ENCODE data around the gene LDHD.

DNA sequence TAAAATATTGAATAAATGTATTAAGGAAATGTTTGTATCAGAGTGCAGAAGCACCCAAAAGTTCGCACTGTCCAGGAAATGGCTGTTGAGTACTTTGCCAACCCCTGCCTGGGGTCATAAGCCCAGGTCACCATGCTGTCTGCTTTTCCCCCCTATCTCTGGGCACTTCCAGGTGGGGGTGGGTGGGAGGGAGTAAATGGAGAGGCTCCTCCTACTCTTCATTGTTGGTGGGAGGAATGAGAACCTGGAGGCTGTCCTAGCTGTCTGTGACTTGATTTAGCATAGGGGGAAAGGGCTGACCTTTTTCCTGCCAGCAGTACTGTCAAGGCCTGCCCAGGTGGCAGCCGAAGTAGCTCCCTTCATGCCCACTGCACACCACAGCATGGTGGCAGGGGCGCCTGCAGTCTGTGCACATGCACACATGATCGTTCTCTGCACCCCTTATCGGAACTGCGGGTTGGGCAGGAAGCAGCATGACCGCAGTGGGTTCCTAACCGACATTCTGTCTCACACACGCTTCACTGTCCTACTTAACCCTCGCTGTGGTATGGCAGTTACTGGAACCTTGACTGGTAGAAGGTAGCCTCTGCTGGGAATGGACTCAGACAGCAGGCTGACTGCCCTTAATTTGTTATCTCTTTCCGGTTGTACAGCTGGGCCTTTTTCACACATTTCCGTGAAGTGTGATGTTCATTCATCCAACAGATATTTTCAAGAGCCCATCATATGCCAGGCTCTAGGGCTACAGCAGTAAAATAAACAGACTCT is 41.5 kb downstream of the LDHD start:
- TF ChIP-seq EZH2phosphoT487 (IDR thresholded peaks at IDR 0.05; ENCODE audit: low read depth): no peak
- TF ChIP-seq, protein P1, sequence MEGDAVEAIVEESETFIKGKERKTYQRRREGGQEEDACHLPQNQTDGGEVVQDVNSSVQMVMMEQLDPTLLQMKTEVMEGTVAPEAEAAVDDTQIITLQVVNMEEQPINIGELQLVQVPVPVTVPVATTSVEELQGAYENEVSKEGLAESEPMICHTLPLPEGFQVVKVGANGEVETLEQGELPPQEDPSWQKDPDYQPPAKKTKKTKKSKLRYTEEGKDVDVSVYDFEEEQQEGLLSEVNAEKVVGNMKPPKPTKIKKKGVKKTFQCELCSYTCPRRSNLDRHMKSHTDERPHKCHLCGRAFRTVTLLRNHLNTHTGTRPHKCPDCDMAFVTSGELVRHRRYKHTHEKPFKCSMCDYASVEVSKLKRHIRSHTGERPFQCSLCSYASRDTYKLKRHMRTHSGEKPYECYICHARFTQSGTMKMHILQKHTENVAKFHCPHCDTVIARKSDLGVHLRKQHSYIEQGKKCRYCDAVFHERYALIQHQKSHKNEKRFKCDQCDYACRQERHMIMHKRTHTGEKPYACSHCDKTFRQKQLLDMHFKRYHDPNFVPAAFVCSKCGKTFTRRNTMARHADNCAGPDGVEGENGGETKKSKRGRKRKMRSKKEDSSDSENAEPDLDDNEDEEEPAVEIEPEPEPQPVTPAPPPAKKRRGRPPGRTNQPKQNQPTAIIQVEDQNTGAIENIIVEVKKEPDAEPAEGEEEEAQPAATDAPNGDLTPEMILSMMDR (IDR thresholded peaks at IDR 0.05; ENCODE audit: low read depth, low read length): no peak
